Naive thymus-derived CD4-positive, alpha-beta T cell (primary cell): ENCODE results near the gene WDR93. TPM values are rescaled to one million over a fixed set of nuclear protein-coding genes. Genes with fewer than 3 reads are reported as not detected.

Experiments used
- ATAC-seq: fragments of 150-1000 bp; cut with Tn5 transposase; 2 replicates; pipeline ENCODE4 v1.10.0; 2021; ENCODE audit warnings: mild to moderate bottlenecking, moderate library complexity
- CTCF ChIA-PET: fragments of 350-600 bp; sonication (Branson Sonifier 250); formaldehyde crosslinking; loops from one replicate; lab custom pipeline; 2021; ENCODE audit warnings: antibody characterized with exemption; lab: Charles Lee
- POLR2A ChIA-PET: fragments of 350-600 bp; sonication (Branson Sonifier 250); formaldehyde crosslinking; loops from one replicate; lab custom pipeline; 2021; ENCODE audit warnings: antibody characterized with exemption, inconsistent platforms; lab: Charles Lee
- DNase-seq, 9 donors: peaks; one replicate each; pipeline versions ENCODE4 v3.0.0 to v3.0.0-alpha.2; 2020 to 2022; ENCODE audit warnings: mixed read lengths in 1 of 9
- H3K27ac ChIP-seq: one replicate; pipeline ENCODE4 v1.7.0; 2013; ENCODE audit warnings: mild to moderate bottlenecking, low read depth, low read length, moderate library complexity
- H3K27me3 ChIP-seq, 2 donors: one replicate each; pipeline ENCODE4 v1.7.0; 2013; ENCODE audit warnings: low read length in 2 of 2, mild to moderate bottlenecking in 2 of 2, moderate library complexity in 2 of 2; ENCODE audit not compliant: control insufficient read depth in 2 of 2, insufficient read depth in 2 of 2
- H3K36me3 ChIP-seq, 3 experiments: 1 replicate in 2 of 3; 2 replicates in 1 of 3; pipeline ENCODE4 v1.7.0; 2013; ENCODE audit warnings: low read length in 3 of 3, mild to moderate bottlenecking in 3 of 3, moderate library complexity in 1 of 3; ENCODE audit not compliant: insufficient read depth in 3 of 3, control insufficient read depth in 2 of 3
- H3K4me1 ChIP-seq, 2 donors: one replicate each; pipeline ENCODE4 v1.7.0; 2013; ENCODE audit warnings: low read length in 2 of 2, mild to moderate bottlenecking in 2 of 2, moderate library complexity in 1 of 2; ENCODE audit not compliant: control insufficient read depth in 2 of 2, insufficient read depth in 2 of 2
- H3K4me3 ChIP-seq: 2 replicates; pipeline ENCODE4 v1.7.0; 2013; ENCODE audit warnings: mild to moderate bottlenecking, low read length
- H3K9me3 ChIP-seq, 3 experiments: 1 replicate in 2 of 3; 2 replicates in 1 of 3; pipeline ENCODE4 v1.7.0; 2013; ENCODE audit warnings: low read length in 3 of 3; ENCODE audit not compliant: control insufficient read depth in 2 of 3
- H3K27ac Mint-ChIP-seq, 9 donors: one replicate each; pipeline ENCODE4 v1.8.0; 2020 to 2022; ENCODE audit warnings: mixed read lengths in 9 of 9, mild to moderate bottlenecking in 8 of 9, moderate library complexity in 5 of 9, inconsistent platforms in 2 of 9
- H3K27me3 Mint-ChIP-seq, 5 donors: one replicate each; pipeline ENCODE4 v1.8.0; 2021 to 2022; ENCODE audit warnings: mixed read lengths in 5 of 5, mild to moderate bottlenecking in 1 of 5
- H3K36me3 Mint-ChIP-seq, 5 donors: one replicate each; pipeline ENCODE4 v1.8.0; 2020 to 2022; ENCODE audit warnings: mixed read lengths in 5 of 5, mild to moderate bottlenecking in 3 of 5, inconsistent platforms in 1 of 5
- H3K4me1 Mint-ChIP-seq, 7 donors: one replicate each; pipeline ENCODE4 v1.8.0; 2020 to 2022; ENCODE audit warnings: mixed read lengths in 7 of 7, mild to moderate bottlenecking in 3 of 7, inconsistent platforms in 1 of 7
- H3K4me3 Mint-ChIP-seq, 10 donors: one replicate each; pipeline ENCODE4 v1.8.0; 2020 to 2022; ENCODE audit warnings: mild to moderate bottlenecking in 10 of 10, mixed read lengths in 10 of 10, moderate library complexity in 6 of 10, inconsistent platforms in 2 of 10
- H3K9me3 Mint-ChIP-seq, 11 donors: one replicate each; pipeline ENCODE4 v1.8.0; 2020 to 2022; ENCODE audit warnings: mixed read lengths in 11 of 11, mild to moderate bottlenecking in 4 of 11, inconsistent platforms in 1 of 11, moderate library complexity in 1 of 11
- intact Hi-C, 2 donors: fragments of 100-400 bp; cut with micrococcal nuclease; formaldehyde crosslinking; loops; one replicate each; pipeline ENCODE4 v1.15.1; 2023
- polyA plus RNA-seq, 2 donors: library from polyadenylated mRNA; unstranded; fragments of 300-500 nt; fragmentation: Illumina TruSeq; gene quantifications; one replicate each; pipeline ENCODE4 v1.2.3, GENCODE V29; 2021
- total RNA-seq, 6 experiments: library from RNA in 5 of 6; stranded (reverse) in 5 of 6; gene quantifications; 1 replicate in 5 of 6; 2 replicates in 1 of 6; pipeline ENCODE4 v1.2.3 and lab custom pipeline; 2021 to 2026

WDR93 gene
- total and polyA plus RNA-seq, 7 experiments from 2014 or later = 0.27 TPM; not detected in 6

GRCh38 chr15:89754361-89755154, 63.9 kb downstream of the WDR93 start:
- H3K27ac Mint-ChIP-seq = no peak overlapping the region
- H3K9me3 ChIP-seq = no peaks in the 10 kb centered on the region
- intact Hi-C loops = loop anchor here (5.0 kb wide), 2 partner anchors 138 to 343 kb away; partner anchors contain the start of gene AP3S2 (in 1 of the 2)
- ChIA-PET CTCF (no interaction called here), POLR2A (no interaction called here)
- H3K27me3 ChIP-seq = no peaks in the 10 kb centered on the region
- H3K36me3 Mint-ChIP-seq = no peaks in the 10 kb centered on the region
- H3K9me3 Mint-ChIP-seq = no peaks in the 10 kb centered on the region
- H3K27me3 Mint-ChIP-seq = peaks cover under 1 to 43% (median 22%) of the 10 kb centered on the region in 5 donors
- DNase-seq (no peak), ATAC-seq (no peak)
- no peaks in the 10 kb centered on the region for H3K4me1 ChIP-seq
- H3K4me3 ChIP-seq = no peak overlapping the region
- no peaks in the 10 kb centered on the region for H3K36me3 ChIP-seq
- H3K4me1 Mint-ChIP-seq = peaks cover 0 to 4% (median under 1%) of the 10 kb centered on the region in 7 donors
- no peak overlapping the region for H3K4me3 Mint-ChIP-seq
- H3K27ac ChIP-seq = no peak overlapping the region

- Mint-ChIP-seq H3K36me3 (no peaks in the 10 kb centered on the region), H3K27ac (no peak overlapping the region), H3K4me3 (no peak overlapping the region), H3K4me1 (peaks cover 0 to 2% (median 0%) of the 10 kb centered on the region in 7 donors), H3K9me3 (no peaks in the 10 kb centered on the region), H3K27me3 (peaks cover 4 to 40% (median 22%) of the 10 kb centered on the region in 5 donors)
- ChIA-PET CTCF (no interaction called here), POLR2A (no interaction called here)
- no peaks in the 10 kb centered on the region for H3K36me3 ChIP-seq
- ATAC-seq (no peak), DNase-seq (no peak)
- H3K9me3 ChIP-seq = no peaks in the 10 kb centered on the region
- no peak overlapping the region for H3K27ac ChIP-seq
- H3K27me3 ChIP-seq = no peaks in the 10 kb centered on the region
- no peak overlapping the region for H3K4me3 ChIP-seq
- H3K4me1 ChIP-seq = no peaks in the 10 kb centered on the region
- intact Hi-C loops = no loop called here
Measured at GRCh38 chr15:89755701-89756100, 65.1 kb downstream of the WDR93 start.

DNA sequence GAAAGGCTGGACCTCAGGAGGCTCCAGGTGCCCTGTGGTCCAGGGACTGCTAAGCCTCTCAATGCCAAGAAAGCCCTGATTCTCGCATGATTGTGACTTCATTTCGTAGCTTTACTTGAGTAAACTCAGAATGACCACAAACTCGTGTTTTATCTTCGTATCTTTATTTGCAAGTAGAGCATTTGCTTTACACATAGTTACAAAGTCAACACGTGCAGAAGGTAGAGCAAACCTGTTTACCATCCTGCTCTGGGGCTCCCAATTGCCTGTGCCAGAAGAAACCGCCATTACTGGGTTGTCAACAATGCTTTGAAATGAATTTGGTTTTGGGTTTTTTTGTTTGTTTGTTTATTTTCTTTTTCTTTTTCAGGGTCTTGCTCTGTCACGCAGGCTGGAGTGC, 66.3 kb downstream of the WDR93 start:
- ATAC-seq = no peak
- Histone ChIP-seq H3K9me3 (no peaks in the 10 kb centered on the region), H3K4me3 (no peak overlapping the region), H3K27me3 (no peaks in the 10 kb centered on the region), H3K27ac (no peak overlapping the region), H3K4me1 (no peaks in the 10 kb centered on the region), H3K36me3 (no peaks in the 10 kb centered on the region)
- Mint-ChIP-seq H3K27ac (no peak overlapping the region), H3K36me3 (no peaks in the 10 kb centered on the region), H3K9me3 (no peaks in the 10 kb centered on the region), H3K4me3 (no peak overlapping the region), H3K4me1 (peaks cover 0 to 5% (median 0%) of the 10 kb centered on the region in 7 donors), H3K27me3 (peaks cover 4 to 38% (median 21%) of the 10 kb centered on the region in 5 donors)
- no peak for DNase-seq
- ChIA-PET POLR2A (no interaction called here), CTCF (interaction anchor here (1.4 kb wide), 1 partner anchor 16 kb away, joined by 3 read pairs; no protein-coding TSS in a partner anchor)
- intact Hi-C loops = no loop called here

DNA sequence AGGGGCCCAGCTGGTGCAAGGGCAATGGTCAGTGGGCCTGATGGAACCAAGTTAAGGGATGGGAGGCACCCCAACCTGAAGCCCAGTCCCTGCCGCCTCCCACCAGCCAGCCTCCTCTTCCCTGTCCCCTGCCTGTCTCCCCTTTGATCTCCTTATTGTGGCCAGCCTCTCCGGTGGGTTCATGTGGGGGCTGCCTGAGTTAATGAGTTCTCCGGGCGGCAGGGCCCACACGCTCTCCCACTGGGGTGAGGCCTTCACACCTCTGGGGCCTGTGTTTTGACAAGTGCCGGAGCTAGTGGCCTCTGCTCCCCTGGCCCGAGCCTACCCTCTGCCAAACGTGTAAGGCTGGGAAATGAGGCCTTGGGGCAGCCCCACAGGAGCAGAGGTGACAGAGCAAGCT, 67.7 kb downstream of the WDR93 start:
- Mint-ChIP-seq H3K27ac (no peak overlapping the region), H3K4me3 (no peak overlapping the region), H3K27me3 (peaks cover 4 to 32% (median 17%) of the 10 kb centered on the region in 5 donors), H3K4me1 (peaks cover 0 to 5% (median 0%) of the 10 kb centered on the region in 7 donors), H3K36me3 (no peaks in the 10 kb centered on the region), H3K9me3 (no peaks in the 10 kb centered on the region)
- Histone ChIP-seq H3K9me3 (no peaks in the 10 kb centered on the region), H3K4me1 (no peaks in the 10 kb centered on the region), H3K27ac (no peak overlapping the region), H3K27me3 (no peaks in the 10 kb centered on the region), H3K36me3 (no peaks in the 10 kb centered on the region), H3K4me3 (no peak overlapping the region)
- DNase-seq (no peak), ATAC-seq (no peak)
- intact Hi-C loops = no loop called here
- ChIA-PET POLR2A (no interaction called here), CTCF (interaction anchor here (1.4 kb wide), 1 partner anchor 18 kb away, joined by 3 read pairs; no protein-coding TSS in a partner anchor)

- intact Hi-C loops = no loop called here
- ATAC-seq = no peak
- CTCF ChIA-PET = interaction anchor here (0.6 kb wide), 1 partner anchor 19 kb away, joined by 3 read pairs; no protein-coding TSS in a partner anchor
Measured at GRCh38 chr15:89758981-89759380, 68.4 kb downstream of the WDR93 start.

DNA sequence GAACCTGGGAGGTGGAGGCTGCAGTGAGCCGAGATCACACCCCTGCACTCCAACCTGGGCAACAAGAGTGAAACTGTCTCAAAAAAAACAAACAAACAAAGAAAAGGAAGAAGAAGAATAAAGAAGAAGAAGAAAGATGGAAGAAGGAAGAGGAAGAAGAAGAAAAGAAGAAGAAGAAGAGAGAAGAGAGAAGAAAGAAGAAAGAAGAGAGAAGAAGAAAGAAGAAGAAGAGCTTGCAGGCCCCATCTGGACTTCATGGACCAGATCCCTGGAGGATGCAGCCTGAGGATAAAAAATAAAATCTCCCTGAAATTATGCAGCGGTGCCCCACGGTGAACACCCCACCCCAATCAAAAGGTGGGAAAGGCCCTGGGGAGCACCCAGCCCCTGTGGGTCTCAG, 69.2 kb downstream of the WDR93 start:
- Histone ChIP-seq H3K36me3 (no peaks in the 10 kb centered on the region), H3K9me3 (no peaks in the 10 kb centered on the region), H3K4me3 (no peak overlapping the region), H3K4me1 (no peaks in the 10 kb centered on the region), H3K27ac (no peak overlapping the region), H3K27me3 (no peaks in the 10 kb centered on the region)
- no peaks in the 10 kb centered on the region for H3K36me3 Mint-ChIP-seq
- no peaks in the 10 kb centered on the region for H3K9me3 Mint-ChIP-seq
- DNase-seq (no peak), ATAC-seq (no peak)
- no peak overlapping the region for H3K27ac Mint-ChIP-seq
- intact Hi-C loops = loop anchor here (1.0 to 5.0 kb wide), 4 partner anchors 115 to 327 kb away; no protein-coding TSS in a partner anchor
- H3K27me3 Mint-ChIP-seq = peaks cover 4 to 27% (median 12%) of the 10 kb centered on the region in 5 donors
- H3K4me3 Mint-ChIP-seq = no peak overlapping the region
- CTCF ChIA-PET = no interaction called here
- peaks cover 0 to 5% (median 0%) of the 10 kb centered on the region in 7 donors for H3K4me1 Mint-ChIP-seq
- POLR2A ChIA-PET = no interaction called here

More at GRCh38 chr15:89758981-89759380, 68.4 kb downstream of the WDR93 start:
- H3K9me3 ChIP-seq = no peaks in the 10 kb centered on the region
- Mint-ChIP-seq H3K4me3 (no peak overlapping the region), H3K27me3 (peaks cover 4 to 32% (median 17%) of the 10 kb centered on the region in 5 donors), H3K36me3 (no peaks in the 10 kb centered on the region), H3K27ac (no peak overlapping the region), H3K4me1 (peaks cover 0 to 5% (median 0%) of the 10 kb centered on the region in 7 donors), H3K9me3 (no peaks in the 10 kb centered on the region)
- no peaks in the 10 kb centered on the region for H3K36me3 ChIP-seq
- POLR2A ChIA-PET = no interaction called here
- no peak overlapping the region for H3K27ac ChIP-seq
- H3K27me3 ChIP-seq = no peaks in the 10 kb centered on the region
- H3K4me1 ChIP-seq = no peaks in the 10 kb centered on the region
- DNase-seq = no peak
- no peak overlapping the region for H3K4me3 ChIP-seq
